HG02642 (cell line): ENCODE measurements around the gene PROCA1.

Experiments used
- ATAC-seq: cut with Tn5 transposase; IDR thresholded peaks from one replicate; pipeline ENCODE4 v1.9.1; 2021; ENCODE audit warnings: mild to moderate bottlenecking; ENCODE audit not compliant: unreplicated experiment, poor library complexity

PROCA1 gene

DNA sequence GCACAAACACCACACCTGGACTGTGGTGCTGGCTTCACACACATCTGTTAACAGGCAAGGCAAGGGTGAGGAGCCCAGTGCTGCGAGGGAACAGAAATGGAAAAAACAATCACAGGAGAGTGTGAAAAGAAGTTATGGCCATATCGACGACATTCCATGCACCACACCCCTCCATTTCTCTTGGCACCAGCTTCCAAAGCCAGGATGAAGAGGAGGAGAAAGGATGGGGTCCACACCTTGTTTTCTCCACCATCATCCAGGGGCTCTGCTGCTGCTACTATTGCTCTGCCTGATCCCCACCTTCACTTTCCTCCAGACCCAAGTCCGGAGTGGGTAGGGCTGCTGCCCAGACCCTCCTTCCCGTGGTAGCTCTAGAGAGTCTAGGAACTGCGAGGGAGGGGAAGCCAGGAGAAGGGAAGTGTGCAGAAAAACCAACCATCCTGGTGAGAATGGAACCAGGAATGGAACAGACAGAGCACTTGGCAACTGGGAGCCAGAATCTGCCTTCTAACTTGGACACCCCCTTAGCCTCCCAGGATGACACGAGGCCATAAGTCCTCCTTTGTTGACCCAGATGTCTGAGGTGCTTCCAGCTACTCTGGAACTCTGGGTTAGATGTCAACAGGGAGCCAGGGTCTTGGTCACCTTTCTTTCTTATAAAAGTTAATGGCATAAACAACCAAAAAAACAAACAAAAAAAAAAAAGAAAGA lies 1.2 kb upstream of the PROCA1 start:
- ATAC-seq = no peak

DNA sequence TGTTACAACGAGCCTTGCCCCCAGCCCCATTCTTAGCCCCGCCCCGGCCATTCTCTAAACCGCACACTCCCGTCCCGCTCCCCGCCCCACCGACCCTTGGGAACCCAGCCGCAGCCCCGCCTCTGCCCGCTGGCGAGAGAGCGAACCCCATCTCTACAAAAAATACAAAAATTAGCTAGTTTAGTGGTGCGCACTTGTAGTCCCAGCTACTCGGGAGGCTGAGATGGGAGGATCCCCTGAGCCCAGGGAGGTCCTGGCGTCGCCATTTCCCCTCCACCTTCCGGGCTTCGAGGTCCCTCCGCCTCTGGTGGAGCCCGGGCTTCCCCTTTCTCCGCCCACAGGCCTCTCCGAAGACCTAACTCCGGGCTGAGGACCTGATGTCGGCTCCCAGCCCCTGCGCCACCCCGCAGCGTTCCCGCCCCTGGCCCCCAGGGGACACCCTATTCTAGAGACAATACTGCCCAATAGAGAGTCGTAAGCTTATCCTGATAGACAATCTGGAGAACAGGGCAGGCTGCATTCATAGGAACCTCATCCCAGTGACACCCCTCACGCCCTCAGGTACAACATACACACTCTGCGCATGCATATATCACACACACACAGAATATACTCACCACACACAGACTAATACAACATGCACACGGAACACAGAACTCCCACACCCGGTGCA lies 480 bp upstream of the PROCA1 start:
- ATAC-seq = peak; percentile 21

DNA sequence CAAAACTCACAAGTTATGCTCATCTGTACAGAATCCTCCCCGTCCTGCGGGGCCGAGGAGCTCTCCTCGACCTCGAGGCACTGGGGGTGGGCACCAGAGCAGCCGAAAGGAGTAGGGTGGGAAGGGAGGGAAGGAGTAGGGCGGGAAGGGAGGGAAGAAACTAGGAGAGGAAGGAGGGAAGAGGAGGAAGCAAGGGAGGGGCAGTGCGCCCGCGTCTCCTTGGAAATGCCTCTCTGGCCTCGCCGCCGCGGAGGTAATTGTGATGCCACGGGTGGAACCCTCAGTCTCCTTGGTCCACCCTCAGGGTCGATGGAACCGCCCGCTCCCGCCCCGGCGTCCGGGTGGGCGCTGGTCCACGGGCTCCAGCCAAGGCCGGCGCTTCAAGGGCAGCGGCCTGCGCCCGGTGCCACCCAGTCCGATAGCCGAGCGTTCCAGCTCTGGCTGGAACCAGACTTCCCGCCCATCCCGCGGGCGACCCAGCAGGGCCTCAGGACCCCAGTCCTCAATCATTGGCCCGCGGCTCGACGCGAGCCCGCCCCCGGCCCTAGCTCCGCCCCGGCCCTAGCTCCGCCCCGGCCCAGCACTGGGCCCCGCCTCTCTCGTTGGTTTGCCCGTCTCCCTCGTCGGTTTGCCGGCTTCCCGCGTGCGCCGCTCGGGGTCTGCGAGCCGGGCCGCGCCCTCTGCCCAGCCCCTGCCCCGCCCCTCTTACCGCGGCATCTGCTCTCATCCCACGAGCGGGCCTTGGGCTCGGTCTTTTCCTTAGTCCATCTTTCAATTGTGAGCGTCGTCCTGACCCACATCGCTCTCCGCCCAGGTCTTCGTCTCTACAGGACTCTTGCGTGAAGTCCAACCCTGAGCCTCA lies 596 bp downstream of the PROCA1 start:
- peak; percentile 83 for ATAC-seq

DNA sequence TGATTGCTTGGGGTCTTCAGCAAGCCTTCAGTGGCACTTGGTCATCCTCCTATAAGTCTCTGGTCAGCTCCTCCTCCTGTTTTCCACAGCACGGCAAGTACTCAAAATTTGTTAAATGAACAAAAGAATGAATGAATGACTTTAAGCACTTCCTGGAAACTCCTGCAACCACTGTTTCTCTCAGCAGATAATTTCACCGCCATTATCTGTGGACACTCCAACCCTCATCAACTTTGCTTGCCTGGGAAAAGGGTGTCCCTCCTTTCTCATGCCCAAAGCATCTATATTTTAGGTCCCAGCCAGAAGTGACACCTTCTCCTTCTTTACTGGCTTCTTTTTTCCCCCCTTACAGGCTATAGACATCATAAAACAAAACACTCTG lies 4.4 kb downstream of the PROCA1 start:
- ATAC-seq = no peak

DNA sequence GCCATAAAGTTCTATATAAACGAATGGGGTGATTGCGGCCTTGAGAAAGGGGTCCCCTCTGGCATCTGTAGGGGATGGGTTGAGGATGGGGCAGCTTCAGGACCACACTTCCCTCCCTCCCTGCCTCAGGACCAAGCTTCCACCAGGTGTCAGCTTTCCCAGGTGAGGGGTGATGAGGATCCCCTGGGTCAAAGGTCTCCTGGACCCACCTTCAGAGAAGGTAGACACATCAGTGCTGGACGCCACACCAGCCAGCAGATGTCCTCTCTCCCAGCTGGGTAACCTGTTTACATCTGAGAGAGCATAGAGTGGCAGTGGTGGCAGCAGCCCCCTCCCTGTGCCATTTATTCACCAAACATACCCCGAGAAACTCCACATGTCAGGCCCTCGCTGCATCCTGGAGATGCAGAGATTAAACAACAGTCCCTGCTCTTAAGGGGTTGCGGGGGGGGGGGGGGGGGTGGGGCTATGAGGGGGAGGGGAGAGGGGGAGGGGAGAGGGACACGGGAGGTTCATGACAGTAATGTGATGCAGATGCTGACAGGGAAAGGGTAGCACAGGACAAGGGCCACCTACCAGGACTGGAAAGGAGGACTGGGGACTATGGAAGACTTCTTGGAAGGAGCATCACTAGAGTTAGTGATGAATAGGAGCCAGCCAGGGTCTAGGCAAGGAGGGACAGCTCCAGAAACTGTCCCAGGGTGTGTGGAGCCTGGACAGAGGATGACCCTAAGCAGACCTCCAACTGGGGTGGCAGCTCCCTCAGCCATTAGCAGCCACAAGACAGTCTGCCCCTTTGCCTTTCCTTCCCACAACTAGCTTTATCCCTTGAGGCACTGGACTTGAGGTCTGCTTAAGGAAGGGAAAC lies 5.0 kb downstream of the PROCA1 start:
- no peak for ATAC-seq

DNA sequence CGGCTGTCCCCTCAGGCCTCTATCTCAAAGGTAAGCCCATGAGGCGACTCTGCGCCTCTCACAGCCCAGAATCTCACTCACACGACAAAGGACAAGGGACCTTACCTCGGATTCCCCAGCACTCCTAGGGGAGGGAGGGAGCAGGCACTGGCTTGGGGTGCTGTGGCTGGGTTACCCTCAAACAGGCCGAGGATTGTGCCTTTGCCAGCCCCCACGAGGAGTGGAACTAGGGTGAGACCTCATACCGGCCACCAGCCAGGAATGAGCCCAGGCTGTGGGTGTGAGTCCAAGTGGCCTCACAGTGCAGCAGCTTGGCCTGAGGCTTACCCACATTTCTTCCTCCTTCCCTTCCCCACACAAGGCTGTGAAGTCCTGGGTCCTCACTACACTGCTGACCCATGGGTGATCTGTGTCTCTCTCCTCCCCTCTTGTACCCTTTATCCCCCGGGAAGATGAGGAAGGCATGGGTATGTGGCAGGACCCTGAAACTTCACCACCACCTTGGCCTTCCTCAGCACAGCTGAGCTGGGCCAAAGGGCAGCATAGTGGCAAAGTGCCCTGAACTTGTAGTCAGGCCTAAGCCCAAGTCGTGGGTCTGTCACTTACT lies 5.9 kb downstream of the PROCA1 start:
- ATAC-seq = no peak

DNA sequence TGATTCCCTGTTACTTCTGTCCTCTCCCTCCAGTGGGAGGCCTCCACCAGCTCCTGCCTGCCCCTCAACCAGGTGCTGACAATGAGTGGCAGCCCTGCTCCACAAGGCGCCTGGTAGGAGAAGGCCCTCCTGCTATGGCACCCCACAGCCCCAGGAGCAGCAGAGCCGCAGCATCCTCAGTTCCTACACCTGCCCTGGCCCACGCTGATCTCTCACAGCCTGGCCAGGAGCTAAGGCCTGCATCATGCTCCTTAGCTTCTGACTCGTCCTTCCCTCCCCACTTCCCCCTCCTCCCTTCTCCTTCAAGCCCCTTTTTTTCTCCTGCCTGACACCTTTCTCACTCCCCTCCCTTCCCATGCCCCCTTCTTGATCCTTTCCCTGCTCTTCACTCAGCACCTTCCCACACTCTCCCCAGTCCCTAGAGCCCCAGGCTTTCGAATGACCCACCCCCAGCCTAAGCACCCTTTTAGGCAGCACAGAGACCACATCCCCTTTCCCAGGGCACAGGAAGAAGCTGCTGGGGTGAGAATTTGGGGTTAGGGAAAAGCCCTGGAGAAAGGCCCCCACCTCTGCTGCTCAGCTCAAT lies 6.5 kb downstream of the PROCA1 start:
- ATAC-seq = no peak

DNA sequence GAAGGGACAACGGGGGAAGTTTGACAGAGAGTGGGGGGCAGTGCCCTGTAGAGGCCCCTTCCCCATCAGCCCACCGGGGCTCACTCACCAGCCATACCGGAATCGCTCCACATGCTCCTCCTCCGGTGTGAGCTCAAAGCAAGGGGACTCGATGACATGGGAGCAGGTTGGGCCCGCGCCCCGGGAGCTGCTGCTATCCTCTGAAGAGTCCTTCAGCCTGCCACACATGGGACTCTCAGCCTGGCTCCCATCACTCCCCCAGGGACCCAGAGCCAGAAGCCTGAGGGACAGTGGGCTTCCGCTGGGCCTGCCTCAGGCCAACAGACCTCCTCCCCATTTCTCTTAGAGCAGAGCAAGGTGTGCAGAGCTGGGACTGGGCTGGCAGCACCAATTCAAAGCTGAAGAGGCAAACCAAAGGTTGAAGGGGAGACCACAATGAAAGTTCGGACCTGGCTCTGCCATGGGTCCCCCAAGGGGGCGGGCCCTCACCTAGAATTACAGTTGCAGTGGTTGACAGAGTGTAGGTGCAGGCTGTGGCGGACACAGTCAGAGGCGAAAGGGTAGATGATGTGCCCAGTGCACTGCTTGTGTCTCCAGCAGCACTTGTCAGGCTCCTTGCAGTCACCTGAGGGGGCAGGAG lies 7.3 kb downstream of the PROCA1 start:
- ATAC-seq = no peak

DNA sequence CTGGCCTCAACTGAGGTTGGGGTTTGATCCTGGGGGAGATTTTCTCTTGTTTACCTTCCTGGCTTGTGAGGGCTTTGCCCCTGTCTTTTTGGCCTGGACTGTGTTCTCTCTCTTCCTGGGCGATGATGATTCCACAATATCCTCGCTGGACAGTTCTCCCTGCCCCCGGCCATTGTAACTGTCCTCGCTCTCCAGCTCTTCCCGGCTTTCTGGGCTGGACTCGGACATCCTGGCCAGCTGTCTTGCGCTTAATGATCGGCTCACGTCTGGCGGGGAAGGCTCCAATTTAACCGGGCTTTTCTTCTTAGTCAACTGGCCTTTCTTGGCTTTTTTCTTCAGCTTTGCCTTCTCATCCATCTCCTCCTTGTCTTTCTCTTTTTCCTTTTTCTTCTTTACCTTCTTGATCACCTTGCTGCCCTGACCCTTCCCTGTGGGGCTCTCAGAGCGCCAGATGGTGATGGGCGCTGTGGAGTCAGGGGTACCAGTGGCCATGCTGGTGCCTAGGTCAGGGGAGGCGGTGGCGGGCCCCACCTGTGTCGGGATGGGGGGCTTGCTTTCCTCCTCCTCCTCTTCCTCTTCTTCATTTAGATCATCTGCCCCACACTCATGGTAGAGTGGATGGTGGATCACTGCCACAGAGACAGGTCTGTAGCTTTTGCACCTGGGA lies 8.0 kb downstream of the PROCA1 start:
- no peak for ATAC-seq

DNA sequence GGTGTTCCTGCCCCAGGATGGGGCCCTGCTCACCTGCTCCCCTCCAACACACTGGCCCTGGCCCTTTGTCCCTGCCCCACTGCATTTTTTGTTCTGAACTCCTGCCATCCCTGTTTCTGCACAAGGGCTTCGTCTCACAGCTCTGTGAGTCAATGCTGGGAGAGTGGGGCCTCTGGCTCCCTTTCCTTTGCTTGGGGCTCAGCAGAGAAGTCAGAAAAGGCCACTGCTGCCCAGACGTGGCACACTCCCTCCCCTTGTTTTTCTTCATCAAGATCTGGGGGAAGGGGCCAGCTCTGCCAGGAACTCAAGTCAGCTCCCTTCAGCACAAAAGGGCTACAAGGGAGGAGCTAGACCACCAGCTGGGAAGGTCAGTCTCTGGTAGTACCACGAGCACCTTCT lies 8.9 kb downstream of the PROCA1 start:
- ATAC-seq = no peak

DNA sequence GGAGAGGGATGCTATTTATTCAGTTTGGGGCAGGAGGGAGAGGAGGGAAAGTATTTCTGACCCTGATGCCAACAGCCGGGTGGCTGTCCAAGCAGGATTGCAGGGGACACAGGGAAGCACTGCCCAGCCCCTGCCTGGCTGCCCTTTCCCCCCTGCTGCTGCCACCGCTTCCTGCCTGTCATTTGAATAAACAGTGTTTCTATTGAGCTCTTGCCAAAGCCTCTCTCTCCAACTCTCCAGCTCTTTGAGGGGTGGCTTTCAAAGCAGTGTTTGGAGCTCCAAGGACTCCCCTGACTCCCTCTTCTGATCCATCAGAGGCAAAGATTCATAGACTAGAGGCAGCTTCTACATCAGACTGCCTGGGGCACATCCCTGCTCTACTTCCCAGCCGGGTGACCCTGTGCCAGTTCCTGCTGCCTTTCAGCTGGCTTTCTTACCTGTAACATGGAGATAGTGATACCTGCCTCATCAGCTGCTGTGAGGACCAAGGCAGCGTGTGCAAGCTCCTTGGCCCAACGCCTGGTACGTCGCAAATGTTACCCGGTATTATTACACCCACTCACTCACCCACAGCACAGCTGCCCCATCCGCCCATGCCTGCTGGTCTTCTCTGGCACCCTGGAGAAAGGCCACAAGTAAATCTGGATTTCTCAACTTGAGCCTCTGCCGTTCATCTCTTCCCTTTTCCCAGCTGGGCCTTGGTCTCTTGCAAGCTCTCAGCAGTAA lies 9.5 kb downstream of the PROCA1 start:
- ATAC-seq = no peak

DNA sequence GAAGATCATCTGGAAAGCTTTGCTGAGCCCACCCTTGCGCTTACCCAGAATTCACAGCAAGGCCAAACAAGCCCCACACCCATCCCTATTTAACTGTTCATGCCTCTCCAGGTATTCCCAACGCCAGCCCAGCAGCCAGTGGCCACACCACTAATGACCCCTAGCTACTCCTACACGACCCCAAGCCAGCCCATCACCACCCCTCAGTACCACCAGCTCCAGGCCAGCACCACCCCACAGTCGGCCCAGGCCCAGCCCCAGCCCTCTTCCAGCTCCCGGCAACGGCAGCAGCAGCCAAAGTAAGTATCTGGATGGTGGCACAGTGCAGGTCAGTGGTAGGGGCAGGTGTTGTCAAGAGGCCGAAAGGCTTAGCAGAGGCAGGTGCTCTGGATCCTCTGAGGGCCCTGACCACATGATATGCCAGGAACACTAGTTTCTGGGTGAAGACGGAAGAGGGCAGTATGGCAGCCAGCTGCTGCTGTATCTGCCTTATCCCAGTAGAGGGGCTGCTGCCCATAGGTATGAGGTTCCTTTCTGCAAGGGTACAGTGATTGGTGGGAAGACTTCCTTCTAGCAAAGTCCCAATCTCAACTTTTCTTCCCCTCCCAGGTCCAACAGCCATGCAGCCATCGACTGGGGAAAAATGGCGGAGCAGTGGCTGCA lies 10.7 kb downstream of the PROCA1 start:
- ATAC-seq = no peak

DNA sequence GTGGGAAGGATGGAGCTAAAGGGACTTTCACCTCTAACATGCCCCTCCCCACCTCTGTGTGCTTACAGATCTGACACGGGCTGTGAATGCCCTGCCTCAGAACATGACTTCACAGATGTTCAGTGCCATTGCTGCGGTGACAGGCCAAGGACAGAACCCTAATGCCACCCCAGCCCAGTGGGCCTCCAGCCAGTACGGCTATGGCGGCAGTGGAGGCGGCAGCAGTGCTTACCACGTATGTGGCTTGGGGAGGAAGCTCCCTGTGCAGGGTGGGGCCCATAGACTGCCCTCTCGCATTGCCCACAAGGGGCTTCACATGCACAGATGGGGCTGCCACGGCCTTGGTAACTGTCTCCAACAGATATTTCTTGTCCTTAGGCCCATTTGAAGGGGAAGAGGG lies 11.4 kb downstream of the PROCA1 start:
- no peak for ATAC-seq

DNA sequence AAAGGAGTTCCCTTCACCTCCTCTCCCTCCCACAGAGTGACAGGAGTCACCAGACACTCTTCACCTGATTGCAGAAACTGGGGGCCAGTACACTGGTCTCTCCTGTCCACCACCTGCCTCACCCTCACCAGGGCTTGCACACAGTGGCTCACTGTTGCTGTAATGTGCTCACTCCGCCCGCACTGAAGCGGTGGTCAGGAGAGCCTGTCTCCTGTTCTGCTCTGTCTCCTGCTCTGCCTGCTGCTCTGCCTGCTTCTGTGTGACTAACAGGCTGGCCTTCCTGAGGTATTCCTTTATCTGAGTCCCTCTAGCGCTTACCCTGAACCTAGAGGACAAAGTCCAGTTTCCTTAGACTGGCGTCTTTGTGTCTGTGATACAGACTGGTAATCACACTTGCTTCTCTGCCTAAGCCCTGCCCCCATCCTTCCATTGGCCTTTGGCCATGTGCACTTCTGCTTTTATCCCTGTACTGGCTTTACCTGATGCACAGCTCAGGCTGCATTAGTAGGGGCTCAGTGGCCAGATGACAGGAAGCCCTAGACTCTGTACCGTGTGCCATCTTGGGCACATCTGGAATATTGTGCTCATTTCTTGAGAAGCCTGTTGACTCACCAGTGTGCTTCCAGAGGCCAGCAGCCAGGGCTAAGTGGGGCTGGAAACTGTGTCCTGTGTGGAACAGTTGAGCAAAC lies 13.3 kb downstream of the PROCA1 start:
- ATAC-seq = no peak

DNA sequence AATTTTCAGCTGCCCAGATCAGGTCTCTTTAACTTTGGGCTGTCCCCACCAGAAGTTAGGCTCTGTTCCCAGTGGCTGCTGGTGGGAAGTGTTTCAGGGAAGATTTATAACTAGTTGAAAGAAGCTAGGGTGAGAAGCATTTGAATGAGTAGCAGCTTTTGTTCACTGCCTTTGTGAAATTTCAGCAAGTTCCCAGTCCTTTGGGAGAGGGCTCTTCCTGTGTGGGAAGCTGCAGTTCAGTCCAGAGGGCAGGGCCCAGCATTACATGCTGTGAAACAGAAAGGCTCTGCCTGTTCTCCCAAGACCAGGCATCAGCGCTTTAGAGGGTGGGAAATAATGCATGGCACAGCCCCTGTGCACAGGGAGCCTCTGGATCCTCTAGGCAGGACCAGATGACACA lies 17.8 kb downstream of the PROCA1 start:
- ATAC-seq = no peak

DNA sequence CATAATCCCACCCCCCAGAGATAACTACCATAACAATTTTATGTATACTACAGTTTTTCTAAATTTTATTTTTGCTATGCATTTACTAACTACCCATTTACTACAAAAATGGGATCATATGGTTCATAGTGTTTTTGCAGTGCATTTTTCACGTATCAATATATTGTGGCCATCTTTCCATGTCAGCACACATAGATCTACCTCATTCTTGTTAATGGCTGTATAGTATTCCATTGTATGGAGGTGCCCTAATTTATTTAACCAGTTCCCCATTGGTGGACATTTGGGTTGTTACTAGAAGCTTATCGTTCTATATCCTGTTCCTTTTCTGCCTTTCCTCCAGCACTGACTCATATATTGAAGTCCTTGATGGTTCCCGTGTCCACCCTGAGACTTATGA lies 22.7 kb downstream of the PROCA1 start:
- ATAC-seq = no peak

DNA sequence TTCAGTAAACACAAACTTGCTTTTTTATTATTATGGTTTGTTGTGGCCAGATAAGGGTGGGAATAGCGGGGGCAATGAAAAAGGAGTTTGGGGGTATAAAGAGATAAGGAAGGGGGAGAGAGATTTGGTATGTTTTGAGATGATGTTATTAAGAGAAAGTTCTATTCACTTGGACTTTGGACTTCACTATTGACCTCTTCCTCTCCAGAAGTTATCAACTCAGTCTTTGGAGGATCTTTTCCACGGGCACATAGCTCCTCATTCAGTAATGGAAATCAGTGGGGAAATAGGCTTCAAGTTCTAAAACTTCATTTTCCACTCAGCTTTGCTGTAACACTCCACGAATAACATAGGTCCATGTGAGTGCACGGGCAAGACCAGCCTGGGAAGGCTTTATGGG lies 23.2 kb downstream of the PROCA1 start:
- ATAC-seq = no peak
